ENCODE results near the gene CLCF1.
A peak's percentile ranks its signal among the peaks of the same experiment; 100 is the strongest.

Gene CLCF1

DNA sequence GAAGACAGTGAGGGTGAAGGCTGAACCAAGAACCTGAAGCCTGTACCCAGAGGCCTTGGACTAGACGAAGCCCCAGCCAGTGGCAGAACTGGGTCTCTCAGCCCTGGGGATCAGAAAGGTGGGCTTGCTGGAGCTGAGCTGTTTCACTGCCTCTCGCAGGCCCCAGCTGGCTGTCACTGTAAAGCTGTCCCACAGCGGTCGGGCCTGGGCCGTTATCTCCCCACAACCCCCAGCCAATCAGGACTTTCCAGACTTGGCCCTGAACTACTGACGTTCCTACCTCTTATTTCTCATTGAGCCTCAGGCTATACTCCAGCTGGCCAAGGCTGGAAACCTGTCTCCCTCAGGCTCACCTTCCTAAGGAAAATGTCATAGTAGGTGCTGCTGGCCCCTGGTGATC is 24.1 kb upstream of the CLCF1 start:
- Histone ChIP-seq H3K27ac (peak overlapping the region; percentile 8; the same call in 1 of the 2 replicates), H3K36me3 (peaks cover 85% of the 10 kb centered on the region), H3K4me3 (ENCODE audit: low read depth, low read length) (no peak overlapping the region), H3K9me3 (ENCODE audit: severe bottlenecking) (no peaks in the 10 kb centered on the region), H3K27me3 (ENCODE audit: insufficient read depth, low read depth, severe bottlenecking) (no peaks in the 10 kb centered on the region)
- no peak for DNase-seq
- TF ChIP-seq, protein P1, sequence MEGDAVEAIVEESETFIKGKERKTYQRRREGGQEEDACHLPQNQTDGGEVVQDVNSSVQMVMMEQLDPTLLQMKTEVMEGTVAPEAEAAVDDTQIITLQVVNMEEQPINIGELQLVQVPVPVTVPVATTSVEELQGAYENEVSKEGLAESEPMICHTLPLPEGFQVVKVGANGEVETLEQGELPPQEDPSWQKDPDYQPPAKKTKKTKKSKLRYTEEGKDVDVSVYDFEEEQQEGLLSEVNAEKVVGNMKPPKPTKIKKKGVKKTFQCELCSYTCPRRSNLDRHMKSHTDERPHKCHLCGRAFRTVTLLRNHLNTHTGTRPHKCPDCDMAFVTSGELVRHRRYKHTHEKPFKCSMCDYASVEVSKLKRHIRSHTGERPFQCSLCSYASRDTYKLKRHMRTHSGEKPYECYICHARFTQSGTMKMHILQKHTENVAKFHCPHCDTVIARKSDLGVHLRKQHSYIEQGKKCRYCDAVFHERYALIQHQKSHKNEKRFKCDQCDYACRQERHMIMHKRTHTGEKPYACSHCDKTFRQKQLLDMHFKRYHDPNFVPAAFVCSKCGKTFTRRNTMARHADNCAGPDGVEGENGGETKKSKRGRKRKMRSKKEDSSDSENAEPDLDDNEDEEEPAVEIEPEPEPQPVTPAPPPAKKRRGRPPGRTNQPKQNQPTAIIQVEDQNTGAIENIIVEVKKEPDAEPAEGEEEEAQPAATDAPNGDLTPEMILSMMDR (IDR thresholded peaks at IDR 0.05; ENCODE audit: low read depth, low read length): no peak

DNA sequence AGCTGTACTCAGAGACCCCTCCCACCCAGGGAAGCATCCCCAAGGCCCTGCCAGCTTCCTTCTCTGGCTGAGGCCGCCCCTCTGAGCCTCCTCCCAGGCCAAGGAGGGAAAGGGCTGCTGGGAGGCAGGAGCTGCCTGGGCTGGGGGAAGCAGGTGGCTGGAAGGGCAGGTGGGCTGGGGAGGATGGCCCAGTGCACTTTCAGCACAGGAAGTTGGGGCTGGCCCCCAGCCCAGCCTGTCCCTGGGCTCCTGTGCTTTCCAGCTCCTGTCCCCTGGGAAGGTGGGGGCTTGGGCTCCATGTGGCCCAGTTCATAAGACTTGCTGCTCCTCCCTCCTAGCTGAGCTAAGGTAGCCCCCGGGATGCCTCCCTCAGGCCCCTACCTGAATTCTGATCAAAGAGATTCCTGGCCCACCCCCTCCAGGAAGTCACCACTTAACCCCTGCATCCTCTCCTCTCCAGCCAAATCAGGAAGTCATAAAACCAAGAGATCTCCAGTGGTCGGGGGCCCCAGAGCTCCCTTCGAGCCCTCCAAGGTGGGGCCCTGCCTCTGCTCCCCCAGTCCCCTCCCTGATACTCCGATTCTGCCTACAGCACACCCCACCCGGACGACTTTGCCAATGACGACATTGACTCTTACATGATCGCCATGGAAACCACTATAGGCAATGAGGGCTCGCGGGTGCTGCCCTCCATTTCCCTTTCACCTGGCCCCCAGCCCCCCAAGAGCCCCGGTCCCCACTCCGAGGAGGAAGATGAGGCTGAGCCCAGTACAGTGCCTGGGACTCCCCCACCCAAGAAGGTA is 23.4 kb upstream of the CLCF1 start:
- Histone ChIP-seq H3K27me3 (ENCODE audit: insufficient read depth, low read depth, severe bottlenecking) (no peaks in the 10 kb centered on the region), H3K36me3 (peaks cover 85% of the 10 kb centered on the region), H3K9me3 (ENCODE audit: severe bottlenecking) (no peaks in the 10 kb centered on the region), H3K4me3 (ENCODE audit: low read depth, low read length) (no peak overlapping the region), H3K27ac (no peak overlapping the region)
- DNase-seq: no peak
- TF ChIP-seq, protein P1 (IDR thresholded peaks at IDR 0.05; ENCODE audit: low read depth, low read length): no peak

DNA sequence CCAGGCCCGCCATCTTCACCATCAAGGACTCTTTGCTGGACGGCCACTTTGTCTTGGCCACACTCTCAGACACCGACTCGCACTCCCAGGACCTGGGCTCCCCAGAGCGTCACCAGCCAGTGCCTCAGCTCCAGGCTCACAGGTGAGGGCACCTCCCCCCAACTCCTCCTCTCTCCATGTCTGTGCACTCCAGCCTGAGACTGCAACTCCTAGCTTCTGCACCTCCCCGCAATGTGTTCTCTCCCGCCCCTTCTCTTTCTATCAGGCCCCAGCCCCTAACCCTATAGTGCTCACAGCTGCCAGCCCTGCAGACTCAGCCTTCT is 22.8 kb upstream of the CLCF1 start:
- TF ChIP-seq, protein P1 (IDR thresholded peaks at IDR 0.05; ENCODE audit: low read depth, low read length): no peak
- Histone ChIP-seq H3K9me3 (ENCODE audit: severe bottlenecking) (no peaks in the 10 kb centered on the region), H3K27ac (no peak overlapping the region), H3K27me3 (ENCODE audit: insufficient read depth, low read depth, severe bottlenecking) (no peaks in the 10 kb centered on the region), H3K4me3 (ENCODE audit: low read depth, low read length) (no peak overlapping the region), H3K36me3 (peaks cover 85% of the 10 kb centered on the region)
- DNase-seq: no peak

- no peaks in the 10 kb centered on the region for H3K27me3 ChIP-seq (ENCODE audit: insufficient read depth, low read depth, severe bottlenecking)
- H3K4me3 ChIP-seq (ENCODE audit: low read depth, low read length): no peak overlapping the region
- no peak for DNase-seq
- no peaks in the 10 kb centered on the region for H3K9me3 ChIP-seq (ENCODE audit: severe bottlenecking)
- peaks cover 80% of the 10 kb centered on the region for H3K36me3 ChIP-seq
- TF ChIP-seq, protein P1 (IDR thresholded peaks at IDR 0.05; ENCODE audit: low read depth, low read length): no peak
- no peak overlapping the region for H3K27ac ChIP-seq
These were observed 22.3 kb upstream of the CLCF1 start for GRCh38 chr11:67395555-67396258.

DNA sequence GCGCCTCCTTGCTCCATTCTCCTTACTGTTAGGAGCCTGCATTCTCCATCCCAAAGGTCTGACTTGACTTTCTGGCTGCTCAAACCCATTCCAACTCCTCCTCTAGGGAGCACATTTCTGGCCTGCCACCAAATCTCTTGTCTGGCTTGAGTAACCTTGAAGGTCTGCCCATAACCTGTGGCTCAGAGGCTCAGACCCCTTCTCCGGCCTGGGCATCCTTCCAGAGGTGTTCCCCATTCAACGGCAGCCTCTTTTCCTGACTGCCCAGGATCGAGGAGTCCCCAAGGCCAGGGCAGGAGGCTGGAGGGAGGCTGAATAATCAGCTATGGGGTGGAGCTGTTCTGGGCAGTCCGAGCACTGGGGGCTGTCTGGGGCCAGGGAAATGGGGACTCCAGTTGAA is 20.6 kb upstream of the CLCF1 start:
- no peak overlapping the region for H3K27ac ChIP-seq
- peaks cover 62% of the 10 kb centered on the region for H3K36me3 ChIP-seq
- no peak for DNase-seq
- TF ChIP-seq, protein P1 (IDR thresholded peaks at IDR 0.05; ENCODE audit: low read depth, low read length): no peak
- no peaks in the 10 kb centered on the region for H3K27me3 ChIP-seq (ENCODE audit: insufficient read depth, low read depth, severe bottlenecking)
- H3K4me3 ChIP-seq (ENCODE audit: low read depth, low read length): no peak overlapping the region
- H3K9me3 ChIP-seq (ENCODE audit: severe bottlenecking): no peaks in the 10 kb centered on the region
